GM18870 (cell line): Measurements from ENCODE around the gene RABEP1.

Experiments
- ATAC-seq: cut with Tn5 transposase; IDR thresholded peaks from one replicate; pipeline ENCODE4 v1.9.1; 2021; ENCODE audit warnings: moderate library complexity; ENCODE audit not compliant: unreplicated experiment

The RABEP1 gene

GRCh38 chr17:5269241-5269960 lies 12.7 kb upstream of the RABEP1 start:
- no peak for ATAC-seq

- ATAC-seq = no peak
Measured at GRCh38 chr17:5272322-5272721, 9.8 kb upstream of the RABEP1 start.

DNA sequence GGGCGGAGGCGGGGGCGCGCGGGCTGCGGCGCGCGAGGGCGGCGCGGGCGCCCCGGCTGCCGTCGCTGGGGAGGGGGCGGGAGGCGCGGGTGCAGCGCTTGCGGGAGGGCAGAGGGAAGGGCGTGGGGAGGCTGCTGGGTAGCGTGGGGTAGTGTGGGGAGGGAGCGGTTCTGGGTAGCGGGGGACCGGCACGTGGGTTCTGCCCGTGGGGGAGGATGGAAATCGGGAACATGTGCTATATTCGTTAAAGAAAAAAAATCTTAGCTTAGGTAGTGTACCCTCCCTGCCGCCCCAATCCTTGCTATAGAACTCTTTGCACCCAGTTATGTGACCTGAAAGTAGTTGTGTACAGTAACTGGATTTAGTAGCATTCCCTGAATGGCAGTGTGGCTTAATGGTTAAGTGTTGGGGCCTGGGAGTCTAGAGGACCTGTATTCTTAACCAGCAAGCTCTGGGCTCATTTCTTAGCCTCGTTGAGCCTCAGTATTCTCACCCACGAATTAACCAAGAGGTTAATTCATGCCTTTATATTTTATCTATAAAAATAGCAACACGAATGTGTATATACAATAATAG lies 646 bp downstream of the RABEP1 start:
- no peak for ATAC-seq

DNA sequence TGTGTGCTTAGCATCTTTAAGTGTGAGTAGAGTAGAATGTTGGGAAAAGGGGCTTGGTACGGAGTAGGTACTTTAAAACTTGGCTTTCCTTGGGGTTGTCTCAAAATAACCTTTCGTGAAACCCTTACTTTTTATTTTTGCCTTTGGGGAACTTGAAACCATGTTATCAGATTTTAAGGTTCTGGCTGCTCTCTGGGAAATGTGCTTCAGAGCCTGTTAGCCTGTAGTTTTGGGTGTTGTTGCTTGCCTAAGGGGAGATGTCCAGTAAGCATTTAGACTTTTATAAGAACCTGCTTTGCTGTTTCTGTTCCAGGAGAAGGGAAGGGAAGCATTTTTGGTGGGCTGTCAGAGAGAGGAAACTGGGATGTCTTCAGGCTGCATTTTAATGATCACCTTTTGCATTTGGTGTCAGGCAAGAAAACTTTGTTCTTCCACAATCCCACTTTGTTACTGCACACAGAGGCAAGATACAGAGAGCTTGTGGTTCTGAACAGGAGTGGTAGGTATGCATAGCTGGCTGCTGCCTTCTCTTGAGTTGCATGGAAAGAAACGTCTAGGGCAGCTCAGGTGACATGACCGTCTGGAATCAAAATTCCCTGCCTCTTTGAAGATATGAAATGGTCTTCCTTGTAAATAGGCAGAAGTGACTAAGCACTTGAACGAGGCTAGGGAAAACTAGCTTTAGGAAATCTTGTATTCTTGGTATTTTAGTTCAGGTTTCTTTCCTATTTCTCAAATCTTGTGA lies 1.7 kb downstream of the RABEP1 start:
- ATAC-seq = no peak

DNA sequence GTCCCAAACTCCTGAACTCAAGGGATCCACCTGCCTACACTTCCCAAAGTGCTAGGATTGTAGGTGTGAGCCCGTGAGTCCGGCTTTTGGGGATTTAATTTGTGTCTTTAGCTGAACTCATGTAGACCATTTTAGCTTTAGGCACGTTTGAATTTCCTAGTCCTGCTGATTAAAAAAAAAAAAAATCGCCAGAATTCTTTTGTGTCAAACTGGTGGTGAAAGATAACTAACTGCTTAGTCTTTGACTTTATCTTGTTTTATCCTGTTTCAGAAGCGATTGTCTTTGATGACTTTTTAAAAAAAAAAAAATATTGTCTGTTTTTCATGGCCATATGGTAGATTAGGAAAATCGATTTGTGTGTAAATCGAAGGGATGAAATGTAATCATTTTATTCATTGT lies 2.6 kb downstream of the RABEP1 start:
- no peak for ATAC-seq

DNA sequence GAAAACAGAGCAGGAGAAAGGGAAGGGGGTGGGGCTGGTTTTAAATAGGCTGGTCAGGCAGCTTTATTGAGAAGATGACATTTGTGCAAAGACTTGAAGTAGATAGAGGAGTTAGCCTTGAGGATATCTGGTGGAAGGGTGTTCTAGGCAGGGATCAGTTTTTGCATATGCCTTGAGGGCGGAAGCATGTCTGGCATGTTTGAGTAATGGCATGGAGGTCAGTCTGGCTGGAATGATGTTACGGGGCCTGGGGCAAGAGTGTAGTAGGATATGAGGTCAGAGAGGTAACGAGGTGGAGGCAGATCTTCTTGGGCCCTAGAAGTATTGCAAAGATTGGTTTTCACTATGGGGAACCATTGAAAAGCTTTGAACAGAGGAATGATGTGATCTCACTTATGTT lies 4.8 kb downstream of the RABEP1 start:
- ATAC-seq = no peak

- ATAC-seq = no peak
Measured at GRCh38 chr17:5291683-5292350, 9.7 kb downstream of the RABEP1 start.

DNA sequence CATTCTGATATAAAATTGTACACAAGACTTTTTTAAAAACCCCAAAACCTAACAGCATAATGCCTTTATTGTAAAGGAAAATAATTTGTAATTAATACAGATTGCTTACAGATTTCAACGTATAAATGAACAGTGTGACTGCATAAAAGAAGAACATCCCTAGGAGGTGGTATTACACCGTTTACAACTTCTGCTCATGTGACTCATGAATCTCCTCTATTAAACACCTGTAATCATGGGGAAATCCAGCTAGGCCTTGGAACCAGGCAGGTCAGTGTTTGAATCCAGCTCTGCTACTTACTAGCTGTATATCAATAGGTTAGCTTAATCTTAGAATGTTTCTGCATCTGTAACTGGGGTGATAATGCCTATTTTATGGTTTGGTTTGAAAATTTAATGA lies 15.2 kb downstream of the RABEP1 start:
- ATAC-seq = no peak

GRCh38 chr17:5299383-5299782 lies 17.3 kb downstream of the RABEP1 start:
- no peak for ATAC-seq

DNA sequence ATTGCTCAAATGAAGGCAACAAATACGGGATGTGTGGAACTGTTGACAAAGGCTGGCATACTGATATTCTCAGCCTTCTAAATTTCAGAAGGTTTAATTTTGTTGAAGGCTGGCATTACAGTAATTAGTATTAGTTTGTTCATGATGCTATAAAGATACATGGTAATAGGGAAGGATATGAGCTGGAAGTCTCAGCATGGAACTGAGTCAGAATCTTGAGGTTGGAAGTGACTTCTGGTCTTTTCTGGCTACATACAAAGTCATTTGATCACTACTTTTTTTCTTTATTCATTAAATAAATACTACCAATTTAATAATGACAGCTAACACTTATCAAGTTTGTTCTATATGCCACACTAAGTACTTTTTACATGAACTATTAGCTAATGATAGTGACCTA lies 22.6 kb downstream of the RABEP1 start:
- ATAC-seq = no peak

DNA sequence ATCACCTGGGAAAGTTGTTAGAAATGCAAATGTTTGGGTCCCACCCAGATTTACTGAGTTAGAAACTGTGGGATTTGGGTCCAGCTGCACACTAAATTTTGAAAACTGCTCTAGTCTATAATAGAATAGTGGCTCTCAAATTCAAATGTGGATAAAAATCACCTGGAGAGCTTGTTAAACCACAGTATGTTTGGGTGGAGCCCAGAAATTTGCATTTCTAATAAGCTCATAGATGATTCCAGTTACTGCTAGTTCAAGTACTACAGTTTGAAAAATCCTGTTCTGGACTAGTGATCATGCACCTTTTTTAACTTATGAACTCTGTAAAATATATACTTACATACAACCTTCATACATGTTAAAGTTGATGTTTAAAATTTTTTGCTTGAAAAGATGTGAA lies 27.8 kb downstream of the RABEP1 start:
- no peak for ATAC-seq

GRCh38 chr17:5325851-5326250 lies 43.8 kb downstream of the RABEP1 start:
- no peak for ATAC-seq

- no peak for ATAC-seq
Measured at GRCh38 chr17:5329784-5330557, 47.9 kb downstream of the RABEP1 start.

DNA sequence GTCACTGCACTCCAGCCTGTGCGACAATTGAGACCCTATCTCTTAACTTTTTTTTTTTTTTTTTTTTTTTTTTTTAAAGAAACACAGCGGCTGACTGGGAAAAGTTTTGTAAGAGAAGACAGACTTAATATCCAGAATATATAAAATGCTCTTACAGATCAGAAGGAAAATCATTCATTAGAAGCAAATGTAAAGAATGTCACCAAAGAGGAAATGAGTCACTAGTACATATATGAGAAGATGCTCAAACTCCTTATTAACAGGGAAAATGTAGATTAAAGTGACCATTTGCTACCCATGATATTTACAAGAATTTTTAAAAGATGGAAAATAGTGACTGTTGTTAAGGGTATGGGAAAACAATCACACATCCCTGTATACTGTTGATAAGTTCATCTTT lies 48.9 kb downstream of the RABEP1 start:
- ATAC-seq = no peak

DNA sequence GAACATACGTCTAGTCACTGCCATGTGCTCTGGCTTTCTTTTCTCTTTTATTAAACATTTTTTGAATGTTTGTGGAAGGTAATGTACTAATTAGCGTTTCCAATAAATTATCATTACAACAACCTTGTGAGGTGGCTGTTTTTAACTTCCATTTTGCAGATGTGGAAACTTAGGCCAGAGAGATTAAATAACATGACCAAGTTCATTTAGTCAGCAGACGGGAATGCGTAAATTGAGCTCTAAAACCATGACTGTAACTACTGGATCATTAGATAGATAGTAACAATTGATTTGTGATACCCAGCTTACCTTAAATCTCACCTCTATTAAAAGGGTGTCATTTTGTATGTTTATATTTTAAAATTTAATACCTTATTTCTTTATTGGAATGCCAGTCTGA lies 49.4 kb downstream of the RABEP1 start:
- no peak for ATAC-seq

- no peak for ATAC-seq
Measured at GRCh38 chr17:5344914-5345313, 62.8 kb downstream of the RABEP1 start.

GRCh38 chr17:5352681-5353289 lies 70.7 kb downstream of the RABEP1 start:
- ATAC-seq = no peak

DNA sequence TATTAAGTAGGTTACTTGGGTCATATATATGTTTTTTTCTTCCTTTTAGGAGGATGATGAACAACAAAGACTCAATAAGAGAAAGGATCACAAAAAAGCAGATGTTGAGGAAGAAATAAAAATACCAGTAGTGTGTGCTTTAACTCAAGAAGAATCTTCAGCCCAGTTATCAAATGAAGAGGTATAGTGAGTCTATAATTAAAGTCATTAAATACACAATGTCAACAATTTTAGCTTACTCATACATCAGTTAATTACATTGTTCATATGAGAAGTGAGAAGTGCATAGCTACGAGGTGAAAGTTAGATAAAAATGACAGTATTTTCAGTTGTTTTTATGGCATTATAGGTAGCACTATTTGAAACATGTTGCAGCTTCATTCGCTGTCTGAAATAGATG lies 72.2 kb downstream of the RABEP1 start:
- ATAC-seq = no peak

GRCh38 chr17:5354886-5355415 lies 72.9 kb downstream of the RABEP1 start:
- ATAC-seq = no peak

DNA sequence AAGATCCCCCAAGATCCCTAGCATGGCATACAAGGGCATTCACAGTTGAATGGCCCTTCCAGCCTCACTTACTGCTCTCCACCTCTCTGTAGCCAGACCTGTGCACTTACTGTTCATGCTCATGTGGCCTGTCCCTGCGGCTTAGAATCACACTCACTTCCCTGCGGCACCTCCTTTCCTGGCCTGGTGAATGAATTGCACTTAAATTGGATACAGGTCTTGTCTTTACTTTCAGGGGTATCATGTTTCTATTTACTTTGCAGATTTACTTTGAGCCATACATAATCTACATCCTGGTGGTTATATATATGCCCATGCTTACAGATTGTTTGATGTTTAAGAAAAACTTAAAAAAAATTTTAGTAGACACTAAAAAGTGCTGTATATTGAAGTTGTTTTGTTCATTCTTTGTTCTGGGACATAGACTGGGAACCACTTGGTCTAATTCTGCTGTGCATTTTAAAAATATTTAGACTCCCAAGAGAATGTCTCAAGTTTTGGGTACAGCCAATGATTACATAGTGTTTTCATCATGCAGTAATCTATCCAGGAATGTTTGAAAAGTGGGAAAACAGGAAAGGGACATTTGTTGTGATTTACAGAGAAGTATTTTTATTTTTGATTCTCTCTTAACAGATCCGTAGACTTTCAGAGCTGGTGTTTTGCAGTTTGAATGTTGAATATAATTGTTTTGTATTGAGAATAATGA lies 73.5 kb downstream of the RABEP1 start:
- ATAC-seq = no peak
